Heart left ventricle (tissue), 16 donors: ENCODE measurements around the gene SNX21. TPM values are rescaled to one million over a fixed set of nuclear protein-coding genes. Genes with fewer than 3 reads are reported as not detected.

Source experiments
- ATAC-seq, 4 donors: fragments of 200-7000 bp; cut with Tn5 transposase; one replicate each; pipeline ENCODE4 v1.9.1; 2020 to 2022; ENCODE audit warnings: moderate library complexity in 4 of 4, mild to moderate bottlenecking in 3 of 4, moderate number of reproducible peaks in 1 of 4
- DNase-seq, 5 donors: peaks; one replicate each; pipeline ENCODE4 v3.0.0-alpha.2; 2020
- H3K27ac ChIP-seq, 12 donors: fragments of 200-600 bp; sonication (generic) in 4 of 12; one replicate each; pipeline versions ENCODE4 v1.5.0 to v1.8.0; 2016 to 2022; ENCODE audit warnings: mild to moderate bottlenecking in 2 of 12
- H3K27me3 ChIP-seq, 9 donors: fragments of 200-600 bp; sonication (generic) in 2 of 9; one replicate each; pipeline versions ENCODE4 v1.5.1 to v1.8.0; 2016 to 2022; ENCODE audit warnings: mild to moderate bottlenecking in 3 of 9
- H3K36me3 ChIP-seq, 9 donors: fragments of 200-600 bp; sonication (generic) in 2 of 9; one replicate each; pipeline versions ENCODE4 v1.5.0 to v1.8.0; 2018 to 2022; ENCODE audit warnings: mild to moderate bottlenecking in 2 of 9
- H3K4me1 ChIP-seq, 12 donors: fragments of 200-600 bp; sonication (generic) in 4 of 12; one replicate each; pipeline versions ENCODE4 v1.5.0 to v1.8.0; 2016 to 2022; ENCODE audit warnings: mild to moderate bottlenecking in 3 of 12
- H3K4me3 ChIP-seq, 12 donors: fragments of 200-600 bp; sonication (generic) in 4 of 12; one replicate each; pipeline versions ENCODE4 v1.5.0 to v1.8.0; 2017 to 2022; ENCODE audit warnings: mild to moderate bottlenecking in 9 of 12, moderate library complexity in 4 of 12
- H3K9me3 ChIP-seq, 12 donors: fragments of 200-600 bp; sonication (generic) in 4 of 12; one replicate each; pipeline versions ENCODE4 v1.5.0 to v1.8.0; 2016 to 2022; ENCODE audit warnings: mild to moderate bottlenecking in 1 of 12
- CTCF ChIP-seq, 12 donors: fragments of 200-600 bp; sonication (generic) in 4 of 12; IDR thresholded peaks; one replicate each; pipeline versions ENCODE4 v1.5.0 to v1.8.0; 2018 to 2022; ENCODE audit warnings: antibody characterized with exemption in 12 of 12, mild to moderate bottlenecking in 5 of 12
- POLR2A ChIP-seq, 2 donors: fragments of 450-650 bp; IDR thresholded peaks; one replicate each; pipeline ENCODE4 v1.6.1; 2017; ENCODE audit warnings: antibody characterized with exemption in 2 of 2, mild to moderate bottlenecking in 2 of 2, moderate library complexity in 2 of 2
- WGBS, 4 donors: extraction: QIAGEN DNeasy Blood & Tissue Kit in 2 of 4; methylation state at CpG; one replicate each; pipeline versions ENCODE4 v1.1.5 to v1.1.7; 2013 to 2018; 5-methylcytosine and 5-hydroxymethylcytosine counted together
- intact Hi-C, 10 donors: fragments of 100-400 bp; cut with DNase I; formaldehyde crosslinking; loops; one replicate each; pipeline versions ENCODE4 v1.11.1 to v1.14.2; 2022
- polyA plus RNA-seq, 2 donors: library from polyadenylated mRNA; stranded (reverse); fragments of 200-250 nt; gene quantifications; one replicate each; pipeline ENCODE4 v1.2.3, GENCODE V29; 2013
- total RNA-seq, 9 donors: library from RNA; depleted of rRNA in 2 of 9; stranded (reverse); fragments of >200 nt in 2 of 9; fragmentation: NEBNext Ultra II Directional in 3 of 9; extraction: Animal tissue kit (Norgen Biotek cat#: 25700) in 3 of 9; gene quantifications; one replicate each; pipeline versions ENCODE4 v1.1.0 to v1.2.4, GENCODE V29; 2016 to 2023
- donor health status: ischemic (EF 13 %, LVEDD 7.1; RV severe dilation, severe dysfunction).
- donor health status: healthy with polysubstance abuse.
- donor health status: DM: no; HTN: yes; CAD: no.
- donor health status: DM: no; HTN: no; CAD: no.
- donor health status: ischemic (EF 25% LVEDD 6.9; RV normal size, moderate dysfunction).
- donor health status: ischemic (EF 25% LVEDD 5.7; RV mildly dilated, moderate dysfunction).
- donor health status: healthy.
- donor health status: DM: yes; HTN: yes; CAD: no.
- donor health status: ischemic (EF 35%, LVEDD 5.7; RV mildly dilated, moderate dysfunction).
- donor health status: nonischemic (EF 11% LVEDD 7.7; RV severe dilation, severe dysfunction).
- donor health status: DM: yes; HTN: yes; CAD: no.
- donor health status: PGD.
- donor health status: ischemic (EF 29% LVEDD 5.4; RV normal size, mild dysfunction).
- donor health status: nonischemic (EF 23%, LVEDD 6.1; RV moderate dilation, normal function).

SNX21 gene
- total and polyA plus RNA-seq, 11 donors = 13.7 to 45.6 (median 18.9) TPM

GRCh38 chr20:45832619-45833018, 980 bp upstream of the SNX21 start:
- H3K27ac ChIP-seq = peak overlapping the region; percentile 89 to 99 (median 95)
- no peaks in the 10 kb centered on the region for H3K9me3 ChIP-seq
- H3K36me3 ChIP-seq = peaks cover 0 to 12% (median 5%) of the 10 kb centered on the region in 9 donors
- peak overlapping the region in 5 of 12 donors; percentile 68 to 81 (median 79) for H3K4me3 ChIP-seq
- H3K27me3 ChIP-seq = no peaks in the 10 kb centered on the region
- WGBS, 4 donors = 84 to 91% (median 87%) methylated on average over 4 of the region's 4 CpGs
- intact Hi-C loops = loop anchor here in 2 of 10 donors (10.0 kb wide), 1 partner anchor 102 kb away; the partner anchor contains the start of gene PCIF1 (in 2 of the 2)
- peaks cover 0 to 53% (median 36%) of the 10 kb centered on the region in 12 donors for H3K4me1 ChIP-seq
- DNase-seq (no peak), ATAC-seq (no peak)
- TF ChIP-seq POLR2A (IDR thresholded peaks at IDR 0.05) (no peak), CTCF (IDR thresholded peaks at IDR 0.05) (no peak)

- H3K36me3 ChIP-seq = peaks cover 0 to 26% (median 13%) of the 10 kb centered on the region in 9 donors
- H3K9me3 ChIP-seq = no peaks in the 10 kb centered on the region
- WGBS, 4 donors = 3 to 8% (median 3%) methylated on average over 25 to 71 of the region's 71 CpGs
- ATAC-seq (peak; percentile 67 to 88 (median 84)), DNase-seq (peak; percentile 75 to 89 (median 83))
- TF ChIP-seq CTCF (IDR thresholded peaks at IDR 0.05) (no peak), POLR2A (IDR thresholded peaks at IDR 0.05) (peak in 1 of 2 donors; percentile 41)
- peaks cover 0 to 51% (median 34%) of the 10 kb centered on the region in 12 donors for H3K4me1 ChIP-seq
- H3K4me3 ChIP-seq = peak overlapping the region; percentile 54 to 90 (median 73)
- H3K27ac ChIP-seq = peak overlapping the region; percentile 89 to 99 (median 95)
- intact Hi-C loops = loop anchor here in 3 of 10 donors (2.0 to 10.0 kb wide), 2 partner anchors 57 to 101 kb away; partner anchors contain the start of genes PCIF1 (in 2 of the 3), CTSA (in 1 of the 3) and NEURL2 (in 1 of the 3)
- H3K27me3 ChIP-seq = no peaks in the 10 kb centered on the region
These were observed 541 bp downstream of the SNX21 start for GRCh38 chr20:45833883-45834796.

GRCh38 chr20:45834797-45835161, 1.2 kb downstream of the SNX21 start:
- TF ChIP-seq CTCF (IDR thresholded peaks at IDR 0.05) (no peak), POLR2A (IDR thresholded peaks at IDR 0.05) (no peak)
- intact Hi-C loops = loop anchor here in 3 of 10 donors (2.0 to 10.0 kb wide), 2 partner anchors 56 to 100 kb away; partner anchors contain the start of genes PCIF1 (in 2 of the 3), CTSA (in 1 of the 3) and NEURL2 (in 1 of the 3)
- peak overlapping the region; percentile 89 to 99 (median 95) for H3K27ac ChIP-seq
- peaks cover 0 to 32% (median 15%) of the 10 kb centered on the region in 9 donors for H3K36me3 ChIP-seq
- no peak for ATAC-seq
- peaks cover 0 to 51% (median 34%) of the 10 kb centered on the region in 12 donors for H3K4me1 ChIP-seq
- peak overlapping the region; percentile 54 to 90 (median 73) for H3K4me3 ChIP-seq
- 53 to 66% (median 60%) methylated on average over 14 of the region's 14 CpGs for WGBS, 4 donors
- no peaks in the 10 kb centered on the region for H3K9me3 ChIP-seq
- H3K27me3 ChIP-seq = no peaks in the 10 kb centered on the region
- DNase-seq = peak in 1 of 5 donors; percentile 40
